HepG2 (cell line): Measurements from ENCODE around the gene ZNF618. TPM values are rescaled to one million over a fixed set of nuclear protein-coding genes. Genes with fewer than 3 reads are reported as not detected.

Experiments
- ATAC-seq: fragments of 200-7000 bp; cut with Tn5 transposase; 3 replicates; pipeline ENCODE4 v1.9.1; 2020; ENCODE audit warnings: mild to moderate bottlenecking, moderate library complexity
- BruUV-seq: library from RNA; stranded (reverse); fragments of 400-500 nt; replicated peaks from 2 replicates; lab custom pipeline; 2021; lab: Mats Ljungman, UMichigan
- CTCF ChIA-PET: fragments of 300-600 bp; formaldehyde crosslinking; extraction: SDS; loops from one replicate; lab custom pipeline; 2021; ENCODE audit warnings: low total read pairs, inconsistent platforms, low intra/inter-chr PET ratio; lab: Yijun Ruan, JAX
- POLR2A ChIA-PET: fragments of 350-600 bp; sonication (Branson Sonifier 250); formaldehyde crosslinking; loops from one replicate; lab custom pipeline; 2020; ENCODE audit warnings: antibody characterized with exemption, inconsistent platforms; lab: Yijun Ruan, JAX
- DNase-seq: peaks from one replicate; pipeline ENCODE4 v3.0.0-alpha.2; 2015; ENCODE audit warnings: low spot score
- FAIRE-seq: peaks from 3 replicates; lab custom pipeline; 2011; peaks lifted over from hg19 to GRCh38; lab: Jason Lieb, UNC
- H2AFZ ChIP-seq: one replicate; pipeline ENCODE4 v1.6.1; 2011; ENCODE audit warnings: low read length, inconsistent platforms
- H3K27ac ChIP-seq: fragments of 300-600 bp; 3 replicates; pipeline ENCODE4 v1.8.0; 2011; ENCODE audit warnings: mixed run types, mild to moderate bottlenecking, mixed read lengths, low read length, inconsistent platforms; ENCODE audit not compliant: insufficient read depth; ENCODE audit errors: extremely low read length
- H3K27me3 ChIP-seq, 2 experiments: fragments of 200-600 bp in 1 of 2; 2 replicates in 1 of 2; 3 replicates in 1 of 2; pipeline versions ENCODE4 v1.6.0 to v1.8.0; 2011; ENCODE audit warnings: low read length in 2 of 2, mild to moderate bottlenecking in 2 of 2, moderate library complexity in 2 of 2, inconsistent platforms in 1 of 2; ENCODE audit not compliant: insufficient read depth in 2 of 2, control insufficient read depth in 1 of 2
- H3K36me3 ChIP-seq, 2 experiments: fragments of 200-600 bp in 1 of 2; replicated peaks in 1 of 2; 2 replicates in 1 of 2; 3 replicates in 1 of 2; pipeline versions ENCODE4 v1.5.1 to v1.8.0; 2011; ENCODE audit warnings: low read length in 2 of 2, inconsistent platforms in 1 of 2; ENCODE audit not compliant: insufficient read depth in 2 of 2, control insufficient read depth in 1 of 2
- H3K4me1 ChIP-seq: 2 replicates; pipeline ENCODE4 v1.5.1; 2012; ENCODE audit warnings: low read length, inconsistent platforms; ENCODE audit not compliant: insufficient read depth
- H3K4me2 ChIP-seq: 2 replicates; pipeline ENCODE4 v1.6.0; 2011; ENCODE audit warnings: low read depth, low read length, inconsistent platforms
- H3K4me3 ChIP-seq, 3 experiments: fragments of 200-600 bp in 1 of 3; sonication (generic), shearing (Covaris generic) in 1 of 3; replicated peaks in 1 of 3; 2 replicates each; pipeline ENCODE4 v1.5.1; 2011 to 2016; ENCODE audit warnings: low read length in 3 of 3, inconsistent platforms in 2 of 3, low read depth in 2 of 3, mild to moderate bottlenecking in 2 of 3, control low read depth in 1 of 3, mixed read lengths in 1 of 3; ENCODE audit not compliant: insufficient read depth in 1 of 3
- H3K79me2 ChIP-seq: one replicate; pipeline ENCODE4 v1.6.1; 2011; ENCODE audit warnings: low read length, inconsistent platforms; ENCODE audit not compliant: insufficient read depth
- H3K9ac ChIP-seq: 2 replicates; pipeline ENCODE4 v1.6.0; 2011; ENCODE audit warnings: mild to moderate bottlenecking, low read depth, low read length, inconsistent platforms; ENCODE audit not compliant: insufficient read depth
- H3K9me3 ChIP-seq: 2 replicates; pipeline ENCODE4 v1.5.1; 2012; ENCODE audit warnings: mild to moderate bottlenecking, low read length
- H4K20me1 ChIP-seq: 2 replicates; pipeline ENCODE4 v1.6.0; 2011; ENCODE audit warnings: inconsistent platforms, mild to moderate bottlenecking, low read length, moderate library complexity; ENCODE audit not compliant: insufficient read depth
- HNF4G ChIP-seq, 2 experiments: sonication (generic) in 1 of 2; formaldehyde crosslinking in 1 of 2; IDR thresholded peaks; 2 replicates each; pipeline versions ENCODE4 v1.4.0 to v1.6.1; 2011 to 2020; ENCODE audit warnings: borderline replicate concordance in 2 of 2, low read depth in 2 of 2, mild to moderate bottlenecking in 2 of 2, low read length in 1 of 2, missing genetic modification reagents in 1 of 2, moderate library complexity in 1 of 2
- NFKB2 ChIP-seq: sonication (generic); formaldehyde crosslinking; IDR thresholded peaks from 2 replicates; pipeline ENCODE4 v1.4.0; 2020; ENCODE audit warnings: missing genetic modification reagents, borderline replicate concordance
- PAF1 ChIP-seq: IDR thresholded peaks from 2 replicates; pipeline ENCODE4 v1.6.1; 2016; ENCODE audit warnings: missing genetic modification reagents, missing compliant biosample characterization
- SALL2 ChIP-seq: sonication (generic); formaldehyde crosslinking; IDR thresholded peaks from 2 replicates; pipeline ENCODE4 v1.8.1; 2023; ENCODE audit warnings: mild to moderate bottlenecking, missing genetic modification reagents, inconsistent platforms
- TBX2 ChIP-seq: sonication (generic); formaldehyde crosslinking; IDR thresholded peaks from 2 replicates; pipeline ENCODE4 v1.5.0; 2020; ENCODE audit warnings: missing genetic modification reagents, mild to moderate bottlenecking, borderline replicate concordance
- ZNF326 ChIP-seq: sonication (generic); formaldehyde crosslinking; IDR thresholded peaks from 2 replicates; pipeline ENCODE4 v1.4.0; 2020; ENCODE audit warnings: missing genetic modification reagents, borderline replicate concordance
- ZNF660 ChIP-seq: sonication (generic); formaldehyde crosslinking; IDR thresholded peaks from 2 replicates; pipeline ENCODE4 v1.5.1; 2020; ENCODE audit warnings: mild to moderate bottlenecking, low read depth, missing genetic modification reagents, borderline replicate concordance
- ZNF775 ChIP-seq: sonication (generic); formaldehyde crosslinking; IDR thresholded peaks from 2 replicates; pipeline ENCODE4 v1.4.0; 2020; ENCODE audit warnings: missing genetic modification reagents, mild to moderate bottlenecking, moderate library complexity, borderline replicate concordance
- WGBS: methylation state at CpG from one replicate; pipeline ENCODE4 v1.1.6; 2017; ENCODE audit warnings: low lambda C conversion rate; 5-methylcytosine and 5-hydroxymethylcytosine counted together
- in situ Hi-C: cut with HindIII; loops from 2 replicates; pipeline ENCODE4 v1.10.0; 2017; ENCODE audit warnings: low pct_unique_long_range_greater_than_20kb; ENCODE audit not compliant: extremely low pct_ligation_motif_present
- intact Hi-C: fragments of 100-400 bp; cut with micrococcal nuclease; formaldehyde crosslinking; loops from one replicate; pipeline ENCODE4 v1.10.0; 2022; ENCODE audit not compliant: unreplicated experiment
- polyA plus RNA-seq, 8 experiments: library from polyadenylated mRNA; depleted of rRNA in 3 of 8; stranded (reverse) in 7 of 8; unstranded in 1 of 8; fragments of >200 nt; fragmentation: Illumina TruSeq in 4 of 8; extraction: Trizol in 4 of 8; gene quantifications; 2 replicates each; pipeline versions ENCODE4 v1.2.1 to v1.2.3, GENCODE V29; 2011 to 2016; ENCODE audit warnings: low read depth in 4 of 8, missing spikeins in 1 of 8, mixed read lengths in 1 of 8; ENCODE audit not compliant: insufficient read depth in 1 of 8
- total RNA-seq, 5 experiments: library from RNA; depleted of rRNA; stranded (reverse); fragments of >200 nt; fragmentation: Illumina TruSeq; extraction: Trizol; gene quantifications; 2 replicates each; pipeline ENCODE4 v1.2.3, GENCODE V29; 2016; ENCODE audit warnings: low read depth in 1 of 5

Gene ZNF618
- total and polyA plus RNA-seq, 2 of the 13 experiments (the other 11 are each of a cell fraction or from before 2014, with no cell fraction given) = 0.07 TPM

- CTCF ChIA-PET = no interaction called here
- no peak for TF ChIP-seq TBX2 (CRISPR knock-in tag)
- no peak for TF ChIP-seq ZNF660 (CRISPR knock-in tag)
- no peak for TF ChIP-seq ZNF326 (CRISPR knock-in tag)
- no peak for TF ChIP-seq PAF1 (CRISPR knock-in tag)
- TF ChIP-seq SALL2 (CRISPR knock-in tag) = no peak
- no peak for TF ChIP-seq ZNF775 (CRISPR knock-in tag)
- no peak for TF ChIP-seq HNF4G (IDR thresholded peaks at IDR 0.05; ENCODE audit: borderline replicate concordance, low read depth, low read length)
- TF ChIP-seq HNF4G (CRISPR knock-in tag; IDR thresholded peaks at IDR 0.05; ENCODE audit: borderline replicate concordance, low read depth) = no peak
- TF ChIP-seq NFKB2 (CRISPR knock-in tag) = no peak
- in situ Hi-C loops (no loop called here), intact Hi-C loops (no loop called here)
- Histone ChIP-seq H3K9me3 (no peaks in the 10 kb centered on the region), H3K79me2 (no peaks in the 10 kb centered on the region), H3K9ac (no peak overlapping the region), H3K4me1 (no peaks in the 10 kb centered on the region), H2AFZ (no peak overlapping the region), H3K4me3 (no peak overlapping the region), H3K36me3 (no peaks in the 10 kb centered on the region), H4K20me1 (no peaks in the 10 kb centered on the region), H3K27me3 (peaks cover 0 to 10% of the 10 kb centered on the region in 2 experiments; a peak in 3 of 5 replicates), H3K4me2 (no peak overlapping the region), H3K27ac (no peak overlapping the region)
- FAIRE-seq (no peak), ATAC-seq (no peak), DNase-seq (no peak)
- no TSS peak for BruUV-seq
- POLR2A ChIA-PET = no interaction called here
- WGBS = 38% methylated on average over 10 of the region's 13 CpGs
Observed at GRCh38 chr9:113950195-113951031, 74.3 kb downstream of the ZNF618 start.
